GM08714 (cell line): ENCODE measurements around the gene MOB2.

Experiments
- H3K4me3 ChIP-seq: fragments of 200-500 bp; sonication (Bioruptor generic); 2 replicates; pipeline ENCODE4 v1.5.1; 2014; ENCODE audit warnings: mild to moderate bottlenecking, low read length, inconsistent platforms
- ZNF274 ChIP-seq: IDR thresholded peaks from 2 replicates; pipeline ENCODE4 v1.6.1; 2012; ENCODE audit warnings: mild to moderate bottlenecking, low read depth, low read length

Gene MOB2

DNA sequence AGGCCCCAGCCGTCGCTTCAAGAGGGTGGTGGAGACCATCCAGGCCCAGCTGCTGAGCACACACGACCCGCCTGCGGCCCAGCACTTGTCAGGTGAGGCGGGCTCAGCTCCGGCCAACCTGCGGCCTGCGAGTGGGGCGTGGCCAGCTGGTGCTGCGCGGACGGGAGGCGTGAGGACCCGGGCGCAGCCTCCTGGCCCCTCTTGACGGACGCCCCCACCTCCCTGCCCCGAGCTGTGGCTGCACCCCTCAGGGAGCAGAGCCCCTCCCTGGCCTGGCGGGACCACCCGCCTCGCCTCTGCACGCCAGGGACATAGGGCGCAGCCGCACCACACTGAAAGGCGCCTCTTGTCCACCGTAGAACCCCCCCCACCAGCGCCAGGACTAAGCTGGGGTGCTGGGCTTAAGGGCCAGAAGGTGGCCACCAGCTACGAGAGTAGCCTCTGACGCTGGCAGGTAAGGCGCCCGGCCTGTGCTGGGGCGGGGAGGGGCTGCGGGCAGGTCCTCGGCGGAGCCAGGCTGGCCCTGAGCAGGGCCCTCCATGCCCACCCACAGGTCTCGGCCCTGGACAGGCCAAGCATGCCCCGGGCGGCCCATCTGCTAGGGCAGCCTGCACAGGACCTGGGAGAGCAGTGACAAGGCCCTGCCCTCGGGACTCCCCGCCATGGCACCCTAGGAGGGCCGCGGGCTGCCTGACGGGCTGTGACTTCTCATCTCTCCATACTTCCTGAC is 29.8 kb downstream of the MOB2 start:
- no peak overlapping the region for H3K4me3 ChIP-seq
- no peak for TF ChIP-seq ZNF274

DNA sequence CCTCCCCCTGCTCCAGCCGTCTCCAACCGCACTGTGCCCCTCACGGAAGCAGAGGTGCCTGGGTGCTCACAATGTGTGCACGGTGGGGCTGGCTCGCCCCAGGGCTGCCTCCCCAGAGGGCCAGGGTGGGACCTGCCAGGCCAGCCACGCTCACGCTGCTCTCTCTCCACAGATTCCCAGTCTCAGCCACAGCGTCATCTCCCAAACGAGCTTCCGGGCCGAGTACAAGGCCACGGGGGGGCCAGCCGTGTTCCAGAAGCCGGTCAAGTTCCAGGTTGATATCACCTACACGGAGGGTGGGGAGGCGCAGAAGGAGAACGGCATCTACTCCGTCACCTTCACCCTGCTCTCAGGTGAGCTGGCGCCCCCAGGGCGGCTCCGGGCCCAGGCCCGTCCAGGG is 30.4 kb downstream of the MOB2 start:
- TF ChIP-seq ZNF274 = no peak
- no peak overlapping the region for H3K4me3 ChIP-seq

DNA sequence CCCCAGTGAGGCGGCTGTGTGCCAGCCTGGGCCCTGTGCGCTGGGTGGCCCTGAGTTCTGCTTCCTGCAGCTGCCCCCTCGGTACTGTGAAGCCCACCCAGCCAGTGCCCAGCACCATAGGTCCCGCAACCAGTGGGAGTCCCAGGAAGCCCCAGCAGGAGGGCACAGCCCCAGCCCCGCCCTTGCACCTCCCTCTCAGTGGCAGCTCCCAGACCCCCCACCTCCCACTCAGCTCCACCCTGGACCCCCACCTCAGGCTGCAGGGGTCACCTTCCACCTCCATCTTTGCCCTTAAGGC is 30.9 kb downstream of the MOB2 start:
- no peak for TF ChIP-seq ZNF274
- H3K4me3 ChIP-seq = no peak overlapping the region

DNA sequence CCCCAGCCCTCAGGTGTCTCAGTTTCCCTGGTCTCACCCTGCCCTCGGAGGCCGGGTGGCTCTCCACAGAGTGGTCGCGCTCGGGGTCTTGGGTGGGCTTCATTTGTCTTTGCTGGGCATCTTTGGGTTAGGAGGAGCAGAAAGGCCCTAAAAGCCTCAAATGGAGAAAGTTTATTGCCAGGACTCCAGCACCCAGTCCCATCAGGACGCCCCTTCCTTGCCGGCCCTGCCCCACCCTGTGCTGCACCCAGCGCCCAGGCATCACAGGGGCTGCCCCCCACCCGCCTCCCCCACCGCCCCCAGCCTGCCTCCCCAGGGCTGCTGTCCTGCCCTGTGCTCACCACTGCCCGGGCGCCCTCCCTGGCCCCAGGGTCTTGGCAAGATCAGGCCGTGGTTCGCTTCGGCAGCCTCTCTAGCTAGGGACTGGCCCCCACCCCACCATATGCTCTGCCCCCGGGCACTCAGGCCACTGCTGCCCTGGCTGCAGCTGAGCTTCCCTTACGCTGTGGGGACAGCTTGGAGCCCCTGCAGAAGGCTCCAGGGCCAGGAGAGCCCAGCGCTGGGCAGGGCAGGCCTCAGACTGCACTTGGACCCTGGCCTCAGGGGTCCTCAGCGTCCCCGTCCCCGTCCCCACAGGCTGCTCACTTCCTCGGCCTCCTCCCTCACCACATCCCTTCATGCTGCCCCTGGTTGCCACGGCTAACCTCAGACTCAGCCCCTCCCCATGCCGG is 31.4 kb downstream of the MOB2 start:
- no peak overlapping the region for H3K4me3 ChIP-seq
- no peak for TF ChIP-seq ZNF274

DNA sequence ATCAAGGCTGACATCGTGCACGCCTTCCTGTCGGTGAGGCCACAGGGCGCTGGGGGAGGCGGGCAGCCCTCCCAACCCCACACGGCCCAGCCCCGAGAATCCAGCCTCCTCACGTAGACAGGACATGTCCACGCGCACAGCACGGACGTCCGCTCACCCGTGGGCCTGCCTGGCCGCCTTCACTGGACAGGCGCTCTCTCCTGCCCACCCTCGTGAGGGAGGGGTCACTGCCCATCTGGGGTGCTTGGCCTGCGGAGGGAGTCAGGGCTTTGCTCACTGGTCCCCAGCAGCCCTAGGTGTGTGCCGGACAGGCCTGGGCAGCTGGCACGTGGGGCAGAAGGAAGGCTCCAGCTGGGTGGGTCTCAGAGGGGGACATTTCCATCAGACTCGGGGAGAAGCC is 32.0 kb downstream of the MOB2 start:
- TF ChIP-seq ZNF274 = no peak

DNA sequence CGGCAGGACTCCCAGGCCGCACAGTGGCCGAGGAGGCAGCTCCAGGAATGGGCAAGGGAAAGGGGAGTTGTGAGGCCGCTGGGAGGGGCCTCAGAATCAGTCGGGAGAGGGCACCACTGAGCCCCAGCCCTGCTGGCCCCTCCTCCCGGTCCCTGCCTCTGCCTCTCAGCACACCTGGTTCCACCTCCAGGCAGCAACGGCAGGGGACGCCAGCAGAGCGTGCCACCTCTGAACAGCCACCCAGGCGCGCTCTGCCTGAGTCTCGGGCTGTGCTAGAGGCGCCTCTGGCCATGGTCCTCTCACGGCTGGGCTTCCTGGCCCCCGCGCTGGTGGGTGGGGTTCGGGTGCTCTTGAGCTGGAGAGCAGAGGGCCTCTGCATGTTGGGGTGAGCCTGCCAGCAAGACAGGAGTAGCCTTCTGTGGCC is 33.0 kb downstream of the MOB2 start:
- no peak for TF ChIP-seq ZNF274
- H3K4me3 ChIP-seq = no peak overlapping the region

More for the DNA sequence above, 32.0 kb downstream of the MOB2 start:
- no peak overlapping the region for H3K4me3 ChIP-seq

DNA sequence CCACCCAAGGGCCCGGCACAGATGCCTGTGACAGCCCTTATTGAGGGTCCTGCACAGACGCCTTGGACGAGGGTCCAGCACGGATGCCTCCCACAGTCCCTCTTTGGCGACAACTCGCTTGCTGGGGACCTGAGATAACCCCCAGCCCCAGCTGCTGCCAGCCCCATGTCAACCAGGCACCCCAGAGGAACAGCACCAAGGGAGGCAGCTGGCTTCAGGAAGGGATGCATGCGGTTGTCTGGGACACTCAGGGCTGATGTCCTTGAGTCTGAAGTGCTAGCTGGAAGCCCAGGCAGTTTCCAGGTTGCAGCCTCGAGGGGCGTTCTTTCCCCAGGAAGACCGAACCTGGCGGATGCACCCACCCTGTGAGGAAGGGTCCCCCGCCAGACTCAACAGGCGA is 33.8 kb downstream of the MOB2 start:
- H3K4me3 ChIP-seq = no peak overlapping the region
- TF ChIP-seq ZNF274 = no peak

DNA sequence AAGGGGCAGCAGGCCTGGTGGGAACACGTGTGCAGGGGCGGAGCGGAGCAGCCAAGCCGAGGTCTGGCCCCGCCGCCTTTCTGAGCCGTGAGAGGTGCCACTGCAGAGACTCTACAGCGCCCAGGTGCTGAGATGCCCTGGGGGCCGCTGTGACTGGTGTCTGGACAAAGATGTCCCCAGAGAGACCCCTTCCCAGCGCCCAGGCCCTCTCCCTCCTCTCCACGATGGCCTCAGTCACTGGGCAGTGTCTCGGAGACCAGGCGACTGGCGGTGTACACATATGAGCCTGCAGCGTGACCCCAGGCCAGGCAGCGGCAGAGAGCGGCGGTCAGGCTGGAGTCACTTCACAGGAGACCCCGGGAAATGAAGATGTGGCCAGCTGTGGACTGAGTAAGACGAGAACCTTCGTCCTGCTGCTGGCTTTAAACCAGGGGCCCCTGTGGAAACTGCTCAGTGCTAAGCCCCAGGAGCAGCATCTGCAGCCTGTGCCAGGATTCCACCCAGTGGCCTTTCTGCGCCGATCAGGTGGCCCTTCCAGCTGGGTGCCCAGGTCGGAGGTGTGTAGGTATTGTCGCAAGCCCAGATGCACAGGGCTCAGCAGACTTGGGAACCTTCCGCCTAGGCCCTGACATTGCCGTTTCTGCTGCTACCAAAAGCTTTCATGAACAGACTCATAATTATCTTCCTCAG is 34.7 kb downstream of the MOB2 start:
- no peak for TF ChIP-seq ZNF274

DNA sequence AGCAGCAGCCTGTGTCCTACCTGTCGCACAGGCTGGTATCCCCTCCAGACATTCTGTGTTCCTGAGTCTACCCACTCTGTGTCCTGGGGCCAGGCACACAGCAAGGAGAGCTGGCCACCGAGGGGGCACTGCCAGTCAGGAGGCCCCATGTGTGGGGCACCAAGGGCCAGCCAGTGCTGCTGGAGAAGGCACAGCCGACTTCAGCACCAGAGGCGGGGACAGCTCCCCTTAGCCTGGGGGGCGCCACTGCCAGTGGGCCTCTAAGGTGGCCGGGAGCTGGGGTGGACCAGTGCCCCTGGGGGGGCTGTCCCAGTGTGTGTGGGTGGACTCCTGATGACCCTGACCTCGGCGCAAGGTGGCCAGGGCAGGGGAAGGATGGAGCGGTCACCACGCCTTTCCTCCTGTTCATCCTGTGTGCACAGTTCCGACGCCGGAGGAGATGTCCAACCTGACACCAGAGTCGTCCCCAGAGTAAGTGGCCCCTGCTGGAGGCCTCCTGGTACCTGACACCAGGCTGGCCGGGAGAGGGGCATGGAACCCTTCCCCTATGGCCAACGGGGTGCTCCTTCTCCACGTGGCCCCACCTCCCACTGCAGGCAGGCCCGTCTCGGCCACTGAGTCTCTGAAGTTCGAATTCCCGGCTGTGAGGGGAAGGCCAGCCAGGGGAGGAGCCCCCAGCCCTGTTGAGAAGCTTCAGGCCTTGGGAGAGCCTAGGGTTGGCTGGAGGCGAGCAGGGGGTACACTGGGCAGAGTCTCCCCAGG is 35.4 kb downstream of the MOB2 start:
- H3K4me3 ChIP-seq = no peak overlapping the region
- no peak for TF ChIP-seq ZNF274

More for the DNA sequence above, 34.7 kb downstream of the MOB2 start:
- no peak overlapping the region for H3K4me3 ChIP-seq

DNA sequence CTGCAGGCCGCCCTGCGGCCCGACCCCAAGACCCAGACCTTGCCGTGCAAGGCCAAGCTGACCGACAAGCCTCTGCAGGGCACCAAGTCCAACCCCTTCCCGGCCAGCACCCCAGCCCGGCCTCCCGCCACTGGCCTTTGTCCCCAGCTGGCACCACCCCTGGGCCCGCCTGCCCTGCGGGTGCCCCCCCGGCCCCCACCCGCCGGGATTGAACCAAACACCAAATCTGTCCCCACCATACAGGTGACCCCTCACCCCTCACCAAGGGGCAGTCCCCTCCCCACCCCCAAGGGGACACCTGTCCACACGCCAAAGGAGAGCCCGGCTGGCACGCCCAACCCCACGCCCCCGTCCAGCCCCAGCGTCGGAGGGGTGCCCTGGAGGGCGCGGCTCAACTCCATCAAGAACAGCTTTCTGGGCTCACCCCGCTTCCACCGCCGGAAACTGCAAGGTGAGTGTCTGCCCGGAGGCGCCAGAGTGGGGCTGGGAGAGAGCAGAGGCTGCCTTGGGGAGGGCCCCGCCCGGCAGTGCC is 36.2 kb downstream of the MOB2 start:
- no peak for TF ChIP-seq ZNF274
- no peak overlapping the region for H3K4me3 ChIP-seq

DNA sequence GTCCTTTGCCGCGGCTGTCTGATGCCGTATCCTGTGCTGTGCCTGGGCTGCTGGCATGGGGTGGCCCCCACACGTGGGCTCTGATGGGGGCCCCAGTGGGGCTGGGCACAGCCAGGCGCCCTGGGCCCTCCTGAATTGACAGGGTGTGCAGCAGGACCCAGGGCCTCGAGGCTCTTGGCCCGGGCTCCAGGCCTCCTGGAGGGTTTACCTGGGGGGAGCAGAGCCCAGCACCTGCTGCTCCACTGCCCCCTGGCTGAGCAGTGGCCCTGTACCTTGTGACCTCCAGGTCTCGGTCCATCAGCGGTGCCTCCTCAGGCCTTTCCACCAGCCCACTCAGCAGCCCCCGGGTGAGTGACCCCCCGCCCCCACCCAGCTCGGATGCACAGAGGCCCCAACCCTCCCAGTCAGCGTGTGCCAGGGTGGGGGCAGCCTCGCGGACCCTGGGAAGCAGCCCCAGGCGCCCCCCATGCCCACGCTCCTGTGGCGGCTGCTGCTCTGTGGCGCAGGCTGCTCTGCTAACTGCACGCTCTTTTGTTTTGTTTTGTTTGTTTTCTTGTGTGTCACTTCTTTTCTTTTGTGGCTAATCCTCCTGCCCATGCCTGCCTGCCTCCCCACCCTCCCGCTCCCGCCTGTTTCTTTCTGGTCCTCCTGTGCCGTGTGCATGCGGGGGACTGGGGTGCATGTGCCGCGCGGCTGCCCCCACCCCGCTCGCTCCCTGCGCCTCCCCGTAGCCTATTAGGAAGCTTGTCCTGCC is 36.9 kb downstream of the MOB2 start:
- H3K4me3 ChIP-seq = no peak overlapping the region
- TF ChIP-seq ZNF274 = no peak

DNA sequence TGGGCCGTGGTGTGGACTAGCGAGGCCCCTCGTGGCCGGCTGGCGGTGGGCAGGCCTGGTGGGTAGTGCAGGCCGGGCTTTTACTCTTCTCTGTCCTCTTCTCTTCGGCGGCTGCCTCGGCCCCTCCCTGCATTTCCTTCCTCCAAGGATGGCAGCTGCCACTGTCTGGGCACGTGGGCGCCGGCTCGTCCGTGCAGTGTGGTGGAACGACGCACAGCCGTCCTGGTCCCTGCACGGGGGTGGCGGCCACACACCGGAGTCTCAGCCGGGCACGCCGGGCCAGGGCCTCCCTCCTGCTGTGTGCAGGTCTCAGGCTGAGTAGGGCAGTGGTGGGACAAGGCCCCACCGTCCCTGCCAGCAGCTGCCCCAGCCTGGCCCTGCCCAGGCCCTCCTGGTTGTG is 37.7 kb downstream of the MOB2 start:
- no peak for TF ChIP-seq ZNF274

More for the DNA sequence above, 37.7 kb downstream of the MOB2 start:
- no peak overlapping the region for H3K4me3 ChIP-seq
